CD4-positive, alpha-beta T cell treated with Interleukin-6 for 4 hours (primary cell): ENCODE data around the gene SOHLH2.

Source experiments
- DNase-seq: peaks from one replicate; pipeline ENCODE4 v3.0.0-alpha.2; 2020; ENCODE audit warnings: mixed read lengths

The SOHLH2 gene

DNA sequence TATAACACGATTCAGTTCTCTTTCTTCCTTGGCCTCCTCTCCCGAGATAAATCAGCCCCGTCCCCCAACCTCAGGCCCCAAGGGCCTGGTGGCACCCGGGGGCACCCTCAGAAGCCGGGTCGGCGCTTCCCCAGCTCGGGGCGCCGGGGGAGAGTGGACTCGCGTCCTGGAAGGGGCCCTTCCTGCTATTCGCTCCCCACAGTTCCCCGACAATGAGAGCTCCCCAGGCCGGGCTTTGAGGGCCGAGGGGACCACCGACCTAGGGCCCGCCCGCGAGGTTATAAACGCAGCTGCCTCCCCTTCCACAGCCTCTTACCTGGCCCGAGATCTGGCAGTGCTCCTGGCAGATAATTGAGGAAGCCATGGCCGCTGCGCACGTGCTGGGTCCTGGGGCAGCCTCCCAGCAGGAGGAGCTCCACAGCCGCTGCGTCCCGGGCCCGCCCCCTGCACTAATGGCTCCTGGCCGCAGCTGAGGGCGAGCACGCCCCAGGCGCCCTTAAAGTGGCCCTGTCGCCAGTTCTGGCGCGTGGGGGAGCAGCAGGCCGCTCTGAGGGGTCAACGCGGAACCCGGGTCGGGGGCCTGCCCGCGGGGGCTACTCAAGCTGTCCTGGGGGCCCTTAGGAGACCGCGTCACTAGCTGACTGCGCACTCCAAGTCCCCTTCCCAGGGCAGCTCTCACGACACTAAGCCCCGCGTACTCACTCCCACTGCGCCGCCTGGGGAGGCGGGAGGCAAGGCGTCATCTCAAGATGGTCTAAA is at the start of gene SOHLH2:
TSS of gene SOHLH2 (minus strand) at position 394 of the 759 bp plus-strand sequence. CDS start at position 364, 30 bp downstream.
- no peak for DNase-seq

DNA sequence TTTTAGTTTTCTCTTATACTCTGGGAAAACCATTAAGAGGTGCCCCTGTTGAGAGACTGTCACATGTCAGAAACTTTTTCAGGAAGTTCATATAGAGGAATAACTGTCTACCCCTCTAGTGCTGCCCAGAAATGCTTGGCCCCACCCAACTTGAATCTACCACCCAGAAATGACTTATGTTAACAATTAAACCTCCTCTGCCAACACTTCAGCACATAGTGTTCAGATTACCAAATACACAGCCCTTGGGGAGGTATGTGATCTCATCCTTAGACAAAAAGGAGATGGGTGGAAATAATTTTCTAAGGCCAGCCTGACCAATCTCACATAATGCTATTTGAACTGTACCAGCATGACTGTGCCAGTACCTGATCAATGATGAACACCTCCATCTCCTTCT is 47.6 kb upstream of the SOHLH2 start:
- no peak for DNase-seq

GRCh38 chr13:36261011-36261410 is 46.7 kb upstream of the SOHLH2 start:
- no peak for DNase-seq

DNA sequence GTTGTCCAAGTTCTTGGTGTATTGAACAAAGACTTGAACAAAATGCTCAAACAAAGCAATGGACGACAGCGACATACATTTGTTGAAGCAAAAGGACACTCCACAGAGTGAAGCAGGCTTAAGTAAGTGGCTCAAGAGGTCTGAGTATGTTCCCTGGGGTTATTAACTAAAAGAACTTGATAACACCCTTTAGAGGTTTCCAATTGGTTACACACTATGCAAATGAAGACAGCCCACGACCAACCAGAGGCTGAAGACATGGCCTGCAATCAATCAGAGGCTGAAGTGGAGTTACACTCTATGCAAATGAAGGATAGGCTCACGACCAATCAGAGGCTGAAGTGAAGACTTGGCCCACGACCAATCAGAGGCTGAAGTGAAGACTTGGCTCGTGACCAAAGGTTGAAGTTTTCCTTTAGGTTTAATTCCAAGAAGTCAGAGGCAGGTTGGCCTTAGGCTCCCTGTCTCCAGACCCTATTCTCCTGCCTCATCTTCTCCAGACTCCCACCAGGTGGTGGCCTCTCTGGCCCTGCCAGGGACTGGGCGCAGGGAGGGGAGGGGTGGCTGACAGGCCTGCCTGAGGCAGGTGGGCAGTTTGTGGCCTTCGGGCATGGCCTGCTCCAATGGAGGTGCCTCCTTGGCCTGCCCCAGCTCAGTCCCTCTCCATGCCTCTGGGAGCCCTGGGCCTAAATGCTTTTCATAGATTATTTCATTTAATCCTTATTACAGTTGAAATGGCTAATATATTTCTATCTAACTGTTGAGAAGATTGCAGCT is 45.2 kb upstream of the SOHLH2 start:
- no peak for DNase-seq

- DNase-seq: no peak
These were observed 44.5 kb upstream of the SOHLH2 start for GRCh38 chr13:36258831-36259230.

DNA sequence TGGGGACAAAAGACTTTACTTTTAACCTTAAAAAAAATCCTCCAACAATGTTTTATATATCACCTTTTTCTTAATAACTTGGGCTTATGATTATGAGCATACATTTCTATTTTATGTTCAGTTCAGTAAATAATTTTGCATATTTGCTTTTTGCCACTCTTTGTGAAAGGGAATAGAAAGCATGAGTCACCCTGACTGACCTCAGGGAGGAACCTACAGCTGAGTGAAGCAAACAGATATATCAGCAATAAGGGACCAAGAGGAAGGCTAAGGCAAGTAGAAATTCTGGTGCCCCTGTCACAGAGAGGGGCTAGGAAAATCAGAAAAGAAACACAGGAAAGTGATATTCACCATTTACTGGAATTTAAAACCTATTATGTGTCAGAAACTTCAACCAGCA is 37.2 kb upstream of the SOHLH2 start:
- DNase-seq: no peak

- no peak for DNase-seq
These were observed 36.7 kb upstream of the SOHLH2 start for GRCh38 chr13:36251017-36251416.

DNA sequence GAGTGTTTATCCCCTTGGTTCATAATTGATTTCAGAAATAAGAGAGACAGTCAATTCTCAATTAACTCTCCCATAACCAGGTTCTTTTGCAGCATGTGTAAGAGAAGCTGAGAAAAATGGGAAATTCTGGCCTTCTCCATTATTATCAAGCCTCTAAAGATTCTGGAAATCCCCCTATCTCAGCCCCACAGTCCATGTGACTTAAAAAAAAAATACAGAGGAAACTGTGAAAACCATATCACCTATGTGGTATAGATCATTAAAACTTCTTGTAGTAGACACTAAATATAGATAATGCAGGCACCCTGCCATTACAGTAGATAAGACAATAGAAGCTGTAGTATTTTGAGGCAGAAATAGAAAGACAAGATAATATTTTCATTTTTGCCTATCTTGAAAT is 34.3 kb upstream of the SOHLH2 start:
- no peak for DNase-seq

DNA sequence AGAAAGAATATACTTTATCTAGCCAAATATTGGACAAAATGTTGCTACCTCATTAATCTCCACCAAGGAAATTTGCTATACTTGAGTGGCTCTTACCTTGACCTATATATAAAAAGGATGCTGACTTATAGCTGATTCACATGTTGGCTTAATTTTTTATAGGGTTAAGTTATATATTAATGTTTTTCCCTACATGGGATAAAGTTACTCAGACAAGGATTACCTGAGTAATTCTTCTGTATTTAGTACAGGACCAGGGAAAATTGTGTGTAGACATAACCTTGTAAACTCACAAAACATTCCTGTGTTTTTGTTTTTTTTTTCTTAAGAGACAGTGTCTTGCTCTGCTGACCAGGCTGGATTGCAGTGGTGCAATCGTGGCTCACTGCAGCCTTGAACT is 30.6 kb upstream of the SOHLH2 start:
- no peak for DNase-seq

DNA sequence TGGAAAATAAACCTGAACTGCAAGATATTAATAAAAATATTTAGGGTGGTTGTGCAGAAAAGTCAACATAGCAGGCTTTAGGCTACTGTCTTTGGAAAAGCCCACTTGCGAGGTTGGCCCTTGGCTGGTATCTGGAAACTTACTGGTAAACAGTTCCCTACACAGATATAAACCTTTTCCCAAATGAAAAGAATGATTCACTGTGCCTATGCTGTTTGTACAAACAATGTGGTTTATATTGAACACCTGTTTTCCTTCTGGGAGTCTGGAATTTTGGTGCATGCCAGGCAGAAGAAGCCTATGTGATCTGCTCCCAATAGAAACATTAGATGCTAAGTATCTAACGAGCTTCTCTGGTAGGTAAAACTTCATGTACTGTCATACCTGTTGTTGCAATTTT is 29.7 kb upstream of the SOHLH2 start:
- DNase-seq: no peak

DNA sequence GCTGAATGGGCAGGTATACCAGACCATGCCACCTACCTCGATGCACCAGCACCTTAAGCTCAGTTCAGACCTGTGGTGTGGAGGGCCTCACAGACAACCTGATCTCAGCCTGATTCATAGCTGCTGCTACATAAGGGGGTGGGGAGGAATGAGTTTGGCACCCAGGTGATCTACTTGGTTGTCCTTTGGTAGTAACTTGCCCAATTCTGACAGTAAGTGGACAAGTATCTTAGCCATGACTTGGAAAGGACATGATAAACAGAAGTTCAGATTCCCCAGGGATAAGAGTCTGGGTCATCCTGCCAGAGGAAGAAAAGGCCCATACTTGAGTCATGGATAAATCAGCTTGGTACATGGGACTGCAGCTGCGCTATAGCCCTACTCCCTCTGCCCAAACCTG is 28.4 kb upstream of the SOHLH2 start:
- no peak for DNase-seq

- no peak for DNase-seq
These were observed 16.9 kb upstream of the SOHLH2 start for GRCh38 chr13:36231236-36231635.

- no peak for DNase-seq
These were observed 10.4 kb upstream of the SOHLH2 start for GRCh38 chr13:36224730-36225129.

- DNase-seq: no peak
These were observed 5.5 kb upstream of the SOHLH2 start for GRCh38 chr13:36219883-36220282.

- DNase-seq: no peak
These were observed 3.1 kb upstream of the SOHLH2 start for GRCh38 chr13:36217456-36217855.

GRCh38 chr13:36212789-36213188 is 1.6 kb downstream of the SOHLH2 start:
- DNase-seq: no peak

GRCh38 chr13:36211567-36211966 is 2.8 kb downstream of the SOHLH2 start:
- no peak for DNase-seq

DNA sequence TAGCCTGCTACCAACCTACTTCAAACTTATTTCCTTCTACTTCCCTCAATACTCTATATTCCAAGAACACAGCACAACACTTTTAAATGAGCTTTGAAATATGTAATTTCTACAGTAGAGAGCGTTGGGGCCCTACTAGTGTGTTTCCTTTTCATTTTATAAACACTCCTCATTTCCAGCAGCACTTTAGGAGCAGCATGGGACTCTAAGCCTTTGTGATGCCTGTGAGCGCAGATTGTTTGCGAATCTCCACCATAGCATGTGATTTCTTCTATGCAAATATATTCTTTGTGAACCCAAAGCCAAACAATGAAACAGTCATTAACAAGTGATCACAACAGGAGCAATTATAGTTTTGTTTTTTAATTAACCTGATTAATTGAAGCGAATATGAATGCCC is 3.6 kb downstream of the SOHLH2 start:
- DNase-seq: no peak

DNA sequence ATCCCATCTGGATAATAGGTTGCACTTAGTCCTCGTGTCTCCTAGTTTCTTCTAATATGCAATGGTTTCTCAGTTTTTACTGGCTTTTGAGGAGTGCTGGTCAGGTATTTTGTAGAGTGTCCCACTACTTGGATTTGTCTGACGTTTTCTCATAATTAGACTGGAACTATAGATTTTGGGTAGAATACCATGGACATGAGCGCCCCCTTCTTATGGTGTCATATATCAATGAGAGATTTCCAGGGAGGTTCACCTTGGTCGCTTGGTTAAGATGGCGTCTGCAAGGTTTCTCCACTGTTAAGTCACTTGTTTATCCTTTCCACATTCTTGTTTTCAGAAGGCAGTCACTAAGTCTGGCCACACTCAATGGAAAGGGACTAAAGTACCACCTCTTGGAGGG is 6.7 kb downstream of the SOHLH2 start:
- DNase-seq: no peak

- DNase-seq: no peak
These were observed 21.1 kb downstream of the SOHLH2 start for GRCh38 chr13:36193151-36193855.

GRCh38 chr13:36192166-36192565 is 22.2 kb downstream of the SOHLH2 start:
- no peak for DNase-seq

GRCh38 chr13:36190771-36191170 is 23.6 kb downstream of the SOHLH2 start:
- no peak for DNase-seq

- no peak for DNase-seq
These were observed 25.9 kb downstream of the SOHLH2 start for GRCh38 chr13:36188441-36188840.

- DNase-seq: no peak
These were observed 30.5 kb downstream of the SOHLH2 start for GRCh38 chr13:36183901-36184300.
